HCEC 1CT (cell line): ENCODE data around the gene CPA3.

Experiments used
- DNase-seq: peaks from one replicate; pipeline ENCODE4 v3.0.0-alpha.2; 2017

Gene CPA3

GRCh38 chr3:148924562-148924961 lies 59.5 kb downstream of the CPA3 start:
- peak; percentile 70 for DNase-seq

GRCh38 chr3:148925845-148926244 lies 60.7 kb downstream of the CPA3 start:
- DNase-seq: no peak

- DNase-seq: peak; percentile 87
These were observed 65.7 kb downstream of the CPA3 start for GRCh38 chr3:148930752-148931151.

DNA sequence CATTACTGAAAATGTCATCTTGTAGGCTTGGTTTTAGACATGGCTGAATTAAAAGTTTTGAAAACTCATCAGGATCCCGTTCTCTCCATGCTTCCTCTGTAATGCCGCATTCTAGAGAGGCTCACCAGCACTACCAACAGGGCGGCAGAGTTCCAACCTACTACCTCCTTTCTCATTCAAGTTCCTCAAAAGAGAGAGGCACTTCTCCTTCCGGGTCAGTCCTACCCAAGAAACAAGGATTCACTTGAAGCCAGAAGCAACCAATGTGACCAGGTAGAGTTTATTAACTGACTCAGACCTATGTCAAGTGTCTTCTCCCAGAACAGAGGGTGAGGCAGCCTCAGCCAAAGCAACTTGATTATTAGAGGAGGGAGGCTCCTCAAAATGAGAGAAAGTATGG lies 66.5 kb downstream of the CPA3 start:
- DNase-seq: no peak

DNA sequence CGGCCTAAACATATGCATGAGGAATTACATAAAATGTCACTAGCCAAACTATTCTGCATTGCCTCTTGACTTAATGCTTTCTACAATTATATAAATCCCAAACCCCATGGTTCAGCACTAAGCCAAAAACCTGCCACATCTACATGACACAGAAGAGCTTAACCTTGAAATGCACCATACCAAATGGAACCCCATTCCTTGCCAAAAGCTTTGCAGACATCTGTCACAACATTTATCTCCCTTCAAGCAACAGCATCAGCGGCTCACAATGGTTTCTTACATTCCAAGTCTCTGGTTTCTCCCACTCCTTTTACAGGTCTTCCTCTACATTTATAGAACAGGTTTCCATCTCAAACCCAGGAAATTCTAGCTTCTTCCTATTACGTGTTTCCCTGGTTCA lies 67.9 kb downstream of the CPA3 start:
- no peak for DNase-seq

- peak; percentile 78 for DNase-seq
These were observed 72.6 kb downstream of the CPA3 start for GRCh38 chr3:148937467-148938255.

GRCh38 chr3:148938306-148938705 lies 73.2 kb downstream of the CPA3 start:
- DNase-seq: no peak

DNA sequence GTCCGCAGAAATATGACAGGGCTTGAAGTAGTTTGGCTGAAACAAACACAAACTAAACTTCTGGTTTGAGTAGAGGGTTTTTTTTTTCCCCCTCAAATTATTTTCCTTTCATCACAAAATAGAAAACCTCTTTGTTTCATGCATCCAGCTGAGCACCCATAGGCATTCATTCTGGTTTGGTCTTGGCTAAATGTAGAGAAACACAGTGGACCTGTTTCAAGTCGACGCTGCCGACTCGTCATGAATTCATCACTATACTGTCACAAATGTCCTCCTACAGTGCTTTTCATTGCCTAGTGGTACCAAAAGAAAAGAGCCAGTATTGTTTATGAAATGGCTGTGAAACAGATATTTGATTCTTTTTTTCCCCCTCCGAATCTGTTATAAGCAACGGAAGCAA lies 73.8 kb downstream of the CPA3 start:
- no peak for DNase-seq

- no peak for DNase-seq
These were observed 75.9 kb downstream of the CPA3 start for GRCh38 chr3:148940983-148941382.

- peak; percentile 94 for DNase-seq
These were observed 78.6 kb downstream of the CPA3 start for GRCh38 chr3:148943506-148944205.

DNA sequence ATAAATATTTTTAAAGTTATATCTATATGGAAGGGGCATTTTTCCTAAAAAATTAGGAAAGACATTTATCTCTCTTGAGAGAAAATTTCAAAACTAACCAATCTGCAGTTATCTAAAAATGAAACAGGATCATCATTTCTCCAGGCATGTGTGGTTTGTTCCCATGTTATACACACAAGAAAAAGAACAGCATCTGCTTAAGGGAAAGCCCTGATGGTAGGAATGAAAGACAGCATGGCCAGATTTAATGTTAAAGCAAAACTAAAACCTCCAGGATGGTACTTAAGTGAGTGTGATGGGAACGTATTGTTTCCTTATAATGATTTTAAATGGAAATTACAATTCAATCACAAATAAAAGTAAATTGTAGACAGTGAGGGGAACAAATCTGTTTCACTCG lies 80.0 kb downstream of the CPA3 start:
- no peak for DNase-seq
